ENCODE results near the gene ZNF385B. TPM values are rescaled to one million over a fixed set of nuclear protein-coding genes. Genes with fewer than 3 reads are reported as not detected.

Gene ZNF385B
- polyA plus RNA-seq, 1 donor (not counting 4 experiments of a cell fraction or from before 2014, with no cell fraction given), result 0.17 TPM

DNA sequence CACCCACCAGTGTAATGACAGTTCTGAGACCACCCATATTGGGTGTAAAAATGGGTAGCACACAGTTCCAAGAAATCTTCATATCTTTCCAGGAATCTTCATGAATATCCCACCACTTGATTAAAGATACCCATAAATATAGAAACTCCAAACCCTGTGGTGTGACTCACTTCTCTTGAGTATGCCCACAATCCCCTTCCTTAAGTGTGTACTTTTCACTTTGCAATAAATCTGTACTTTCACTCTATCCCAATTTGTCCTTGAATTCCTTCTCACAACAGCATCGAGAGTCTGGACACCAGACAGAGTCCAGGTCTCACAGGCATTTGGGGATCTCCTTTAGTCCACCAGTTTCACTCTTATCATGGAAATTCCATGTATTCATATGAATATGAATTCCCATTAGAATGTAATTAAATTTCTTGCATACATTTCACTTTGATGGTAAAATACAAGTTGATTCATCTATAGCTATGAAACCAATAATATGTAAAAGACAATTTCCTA is 309.8 kb downstream of the ZNF385B start:
- Histone ChIP-seq H3K4me1 (ENCODE audit: control insufficient read depth, extremely low read depth, insufficient read depth, low read length) (no peaks in the 10 kb centered on the region), H3K4me3 (ENCODE audit: control insufficient read depth in 2 of 3, extremely low read depth in 1 of 3, insufficient read depth in 2 of 3, low read depth in 1 of 3, low read length in 3 of 3) (no peak overlapping the region), H3K27ac (ENCODE audit: control insufficient read depth, insufficient read depth, low read length) (no peak overlapping the region), H3K9me1 (ENCODE audit: control insufficient read depth, extremely low read depth, insufficient read depth, low read length) (no peaks in the 10 kb centered on the region), H3K9ac (ENCODE audit: control insufficient read depth, extremely low read depth, insufficient read depth, low read length) (no peak overlapping the region), H3K9me3 (ENCODE audit: control insufficient read depth, low read depth, low read length) (no peaks in the 10 kb centered on the region), H4K20me1 (ENCODE audit: control insufficient read depth, extremely low read depth, insufficient read depth, low read length) (no peaks in the 10 kb centered on the region), H2AFZ (ENCODE audit: control insufficient read depth, low read length) (no peak overlapping the region), H3K27me3 (ENCODE audit: control insufficient read depth, extremely low read depth, insufficient read depth, low read length) (no peaks in the 10 kb centered on the region), H3K4me2 (ENCODE audit: control insufficient read depth, extremely low read depth, insufficient read depth, low read depth, low read length) (no peak overlapping the region), H3K36me3 (ENCODE audit: control insufficient read depth in 2 of 2, extremely low read depth in 1 of 2, insufficient read depth in 2 of 2, low read length in 2 of 2) (no peaks in the 10 kb centered on the region), H3K79me2 (ENCODE audit: control insufficient read depth, insufficient read depth, low read length) (no peaks in the 10 kb centered on the region)
- TF ChIP-seq, protein P1, sequence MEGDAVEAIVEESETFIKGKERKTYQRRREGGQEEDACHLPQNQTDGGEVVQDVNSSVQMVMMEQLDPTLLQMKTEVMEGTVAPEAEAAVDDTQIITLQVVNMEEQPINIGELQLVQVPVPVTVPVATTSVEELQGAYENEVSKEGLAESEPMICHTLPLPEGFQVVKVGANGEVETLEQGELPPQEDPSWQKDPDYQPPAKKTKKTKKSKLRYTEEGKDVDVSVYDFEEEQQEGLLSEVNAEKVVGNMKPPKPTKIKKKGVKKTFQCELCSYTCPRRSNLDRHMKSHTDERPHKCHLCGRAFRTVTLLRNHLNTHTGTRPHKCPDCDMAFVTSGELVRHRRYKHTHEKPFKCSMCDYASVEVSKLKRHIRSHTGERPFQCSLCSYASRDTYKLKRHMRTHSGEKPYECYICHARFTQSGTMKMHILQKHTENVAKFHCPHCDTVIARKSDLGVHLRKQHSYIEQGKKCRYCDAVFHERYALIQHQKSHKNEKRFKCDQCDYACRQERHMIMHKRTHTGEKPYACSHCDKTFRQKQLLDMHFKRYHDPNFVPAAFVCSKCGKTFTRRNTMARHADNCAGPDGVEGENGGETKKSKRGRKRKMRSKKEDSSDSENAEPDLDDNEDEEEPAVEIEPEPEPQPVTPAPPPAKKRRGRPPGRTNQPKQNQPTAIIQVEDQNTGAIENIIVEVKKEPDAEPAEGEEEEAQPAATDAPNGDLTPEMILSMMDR (optimal IDR thresholded peaks at IDR 0.05 in 1 of 3, IDR thresholded peaks at IDR 0.05 in 1 of 3, conservative IDR thresholded peaks at IDR 0.05 in 1 of 3; ENCODE audit: extremely low read depth in 1 of 3, insufficient read depth in 2 of 3, low read length in 3 of 3), result no peak
- no peak for TF ChIP-seq EZH2 (IDR thresholded peaks at IDR 0.05; ENCODE audit: low read length)
- no peak for FAIRE-seq
- dilution Hi-C loops (cut with MboI; ENCODE audit: extremely low pct_ligation_motif_present, low sequenced_read_pairs), result no loop called here
- no peak for DNase-seq (ENCODE audit: low read depth, low spot score)

DNA sequence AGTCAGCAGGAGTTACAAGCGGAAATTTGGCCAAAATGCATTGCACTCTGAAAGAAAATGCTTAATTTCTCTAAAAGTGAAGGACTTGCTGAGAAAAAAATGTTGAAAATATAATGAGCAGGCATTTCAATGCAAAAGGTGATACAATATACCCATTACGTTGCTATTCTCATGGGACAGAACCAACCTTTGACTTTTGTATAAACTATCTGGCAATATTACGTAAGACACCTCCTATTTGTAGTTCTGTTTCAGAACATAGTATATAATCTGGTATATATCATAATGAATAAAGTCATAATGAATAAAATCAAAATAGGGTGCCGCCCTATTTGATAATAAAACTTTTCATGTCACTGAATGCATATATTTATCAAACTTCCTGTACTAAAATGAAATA is 310.6 kb downstream of the ZNF385B start:
- TF ChIP-seq, protein P1 (optimal IDR thresholded peaks at IDR 0.05 in 1 of 3, IDR thresholded peaks at IDR 0.05 in 1 of 3, conservative IDR thresholded peaks at IDR 0.05 in 1 of 3; ENCODE audit: extremely low read depth in 1 of 3, insufficient read depth in 2 of 3, low read length in 3 of 3), result no peak
- Histone ChIP-seq H3K27ac (ENCODE audit: control insufficient read depth, insufficient read depth, low read length) (no peak overlapping the region), H3K9me1 (ENCODE audit: control insufficient read depth, extremely low read depth, insufficient read depth, low read length) (no peaks in the 10 kb centered on the region), H3K4me1 (ENCODE audit: control insufficient read depth, extremely low read depth, insufficient read depth, low read length) (no peaks in the 10 kb centered on the region), H2AFZ (ENCODE audit: control insufficient read depth, low read length) (no peak overlapping the region), H3K36me3 (ENCODE audit: control insufficient read depth in 2 of 2, extremely low read depth in 1 of 2, insufficient read depth in 2 of 2, low read length in 2 of 2) (no peaks in the 10 kb centered on the region), H3K9me3 (ENCODE audit: control insufficient read depth, low read depth, low read length) (no peaks in the 10 kb centered on the region), H3K4me3 (ENCODE audit: control insufficient read depth in 2 of 3, extremely low read depth in 1 of 3, insufficient read depth in 2 of 3, low read depth in 1 of 3, low read length in 3 of 3) (no peak overlapping the region), H3K9ac (ENCODE audit: control insufficient read depth, extremely low read depth, insufficient read depth, low read length) (no peak overlapping the region), H3K79me2 (ENCODE audit: control insufficient read depth, insufficient read depth, low read length) (no peaks in the 10 kb centered on the region), H3K4me2 (ENCODE audit: control insufficient read depth, extremely low read depth, insufficient read depth, low read depth, low read length) (no peak overlapping the region), H3K27me3 (ENCODE audit: control insufficient read depth, extremely low read depth, insufficient read depth, low read length) (no peaks in the 10 kb centered on the region), H4K20me1 (ENCODE audit: control insufficient read depth, extremely low read depth, insufficient read depth, low read length) (no peaks in the 10 kb centered on the region)
- dilution Hi-C loops (cut with MboI; ENCODE audit: extremely low pct_ligation_motif_present, low sequenced_read_pairs), result no loop called here
- FAIRE-seq (no peak), DNase-seq (ENCODE audit: low read depth, low spot score) (no peak)
